Osteoblast (primary cell): ENCODE measurements around the gene DAP3. TPM values are rescaled to one million over a fixed set of nuclear protein-coding genes. Genes with fewer than 3 reads are reported as not detected.
"Not testable (repeated sequence)": the region's sequence is repeated elsewhere in the genome, so short reads cannot be mapped to it uniquely, and the experiment has no call there.

Source experiments
- DNase-seq: peaks from one replicate; pipeline ENCODE4 v3.0.0; 2011; ENCODE audit warnings: low spot score, mixed read lengths; ENCODE audit not compliant: insufficient read length; ENCODE audit errors: missing footprints
- H2AFZ ChIP-seq: 2 replicates; pipeline ENCODE4 v1.6.0; 2011; ENCODE audit warnings: mild to moderate bottlenecking, low read length
- H3K27ac ChIP-seq: 2 replicates; pipeline ENCODE4 v1.5.1; 2011; ENCODE audit warnings: mild to moderate bottlenecking, low read depth, low read length, moderate library complexity
- H3K27me3 ChIP-seq: 2 replicates; pipeline ENCODE4 v1.6.0; 2012; ENCODE audit warnings: mild to moderate bottlenecking, control low read depth, inconsistent platforms, low read length, moderate library complexity; ENCODE audit not compliant: insufficient read depth
- H3K36me3 ChIP-seq: 2 replicates; pipeline ENCODE4 v1.5.1; 2011; ENCODE audit warnings: mild to moderate bottlenecking, low read length, control low read depth, moderate library complexity; ENCODE audit not compliant: insufficient read depth
- H3K4me1 ChIP-seq: 2 replicates; pipeline ENCODE4 v1.5.1; 2011; ENCODE audit warnings: mild to moderate bottlenecking, low read length, control low read depth, moderate library complexity; ENCODE audit not compliant: insufficient read depth
- H3K4me2 ChIP-seq: 2 replicates; pipeline ENCODE4 v1.6.0; 2011; ENCODE audit warnings: mild to moderate bottlenecking, low read length; ENCODE audit not compliant: insufficient read depth
- H3K4me3 ChIP-seq: fragments of 200-600 bp; sonication (generic); 3 replicates; pipeline ENCODE4 v1.5.1; 2012; ENCODE audit warnings: mild to moderate bottlenecking, low read length, inconsistent platforms; ENCODE audit not compliant: insufficient read depth
- H3K79me2 ChIP-seq: 2 replicates; pipeline ENCODE4 v1.6.0; 2012; ENCODE audit warnings: mild to moderate bottlenecking, low read length, control low read depth, inconsistent platforms; ENCODE audit not compliant: insufficient read depth
- H3K9me3 ChIP-seq: 2 replicates; pipeline ENCODE4 v1.5.1; 2011; ENCODE audit warnings: low read depth, low read length, control low read depth
- H4K20me1 ChIP-seq: 2 replicates; pipeline ENCODE4 v1.6.0; 2012; ENCODE audit warnings: mild to moderate bottlenecking, low read length, control low read depth; ENCODE audit not compliant: insufficient read depth
- total RNA-seq: library from RNA; depleted of rRNA; stranded (reverse); fragments of >200 nt; gene quantifications from 2 replicates; pipeline ENCODE4 v1.2.3, GENCODE V29; 2012
- TF ChIP-seq, protein P1 (sequence below): IDR thresholded peaks from 2 replicates; pipeline ENCODE4 v1.5.1; 2011; ENCODE audit warnings: mild to moderate bottlenecking, low read depth, low read length, moderate library complexity; ENCODE audit errors: extremely low read depth

Gene DAP3
- total RNA-seq, 1 donor = 73.1 TPM

DNA sequence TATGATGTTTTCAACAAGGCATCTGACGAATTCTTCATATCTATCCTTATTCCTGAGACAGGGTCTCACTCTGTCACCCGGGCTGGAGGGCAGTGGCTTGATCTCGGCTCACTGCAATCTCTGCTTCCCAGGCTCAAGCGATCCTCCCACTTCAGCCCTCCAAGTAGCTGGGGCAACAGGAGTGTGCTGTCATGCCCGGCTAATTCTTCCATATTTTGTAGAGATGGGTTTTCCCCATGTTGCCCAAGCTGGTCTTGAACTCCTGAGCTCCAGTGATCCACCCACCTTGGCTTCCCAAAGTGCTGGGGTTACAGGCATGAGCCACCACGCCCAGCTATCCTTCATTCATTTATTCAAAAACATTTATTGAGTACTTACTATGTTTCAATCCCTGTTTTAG is 8.4 kb upstream of the DAP3 start:
- H3K36me3 ChIP-seq = peaks cover 37% of the 10 kb centered on the region
- H3K4me2 ChIP-seq = no peak overlapping the region
- no peaks in the 10 kb centered on the region for H3K27me3 ChIP-seq
- H3K79me2 ChIP-seq = peaks cover 95% of the 10 kb centered on the region
- H3K9me3 ChIP-seq = no peaks in the 10 kb centered on the region
- no peaks in the 10 kb centered on the region for H3K4me1 ChIP-seq
- DNase-seq = no peak
- no peak overlapping the region for H2AFZ ChIP-seq
- H3K4me3 ChIP-seq = no peak overlapping the region
- TF ChIP-seq, protein P1, sequence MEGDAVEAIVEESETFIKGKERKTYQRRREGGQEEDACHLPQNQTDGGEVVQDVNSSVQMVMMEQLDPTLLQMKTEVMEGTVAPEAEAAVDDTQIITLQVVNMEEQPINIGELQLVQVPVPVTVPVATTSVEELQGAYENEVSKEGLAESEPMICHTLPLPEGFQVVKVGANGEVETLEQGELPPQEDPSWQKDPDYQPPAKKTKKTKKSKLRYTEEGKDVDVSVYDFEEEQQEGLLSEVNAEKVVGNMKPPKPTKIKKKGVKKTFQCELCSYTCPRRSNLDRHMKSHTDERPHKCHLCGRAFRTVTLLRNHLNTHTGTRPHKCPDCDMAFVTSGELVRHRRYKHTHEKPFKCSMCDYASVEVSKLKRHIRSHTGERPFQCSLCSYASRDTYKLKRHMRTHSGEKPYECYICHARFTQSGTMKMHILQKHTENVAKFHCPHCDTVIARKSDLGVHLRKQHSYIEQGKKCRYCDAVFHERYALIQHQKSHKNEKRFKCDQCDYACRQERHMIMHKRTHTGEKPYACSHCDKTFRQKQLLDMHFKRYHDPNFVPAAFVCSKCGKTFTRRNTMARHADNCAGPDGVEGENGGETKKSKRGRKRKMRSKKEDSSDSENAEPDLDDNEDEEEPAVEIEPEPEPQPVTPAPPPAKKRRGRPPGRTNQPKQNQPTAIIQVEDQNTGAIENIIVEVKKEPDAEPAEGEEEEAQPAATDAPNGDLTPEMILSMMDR = no peak
- H3K27ac ChIP-seq = no peak overlapping the region
- H4K20me1 ChIP-seq = peaks cover 46% of the 10 kb centered on the region

GRCh38 chr1:155681776-155682175 is 7.1 kb upstream of the DAP3 start:
- Histone ChIP-seq H3K9me3 (no peaks in the 10 kb centered on the region), H4K20me1 (peaks cover 53% of the 10 kb centered on the region), H3K36me3 (peaks cover 30% of the 10 kb centered on the region), H3K79me2 (peaks cover 96% of the 10 kb centered on the region), H3K4me2 (no peak overlapping the region), H3K4me3 (no peak overlapping the region), H2AFZ (no peak overlapping the region), H3K27ac (no peak overlapping the region), H3K27me3 (no peaks in the 10 kb centered on the region), H3K4me1 (peaks cover 7% of the 10 kb centered on the region)
- DNase-seq = no peak
- TF ChIP-seq, protein P1 = no peak

- H3K4me1 ChIP-seq = peaks cover 16% of the 10 kb centered on the region
- peak overlapping the region; percentile 87 for H3K4me2 ChIP-seq
Observed at GRCh38 chr1:155687705-155688323, 1.1 kb upstream of the DAP3 start.

DNA sequence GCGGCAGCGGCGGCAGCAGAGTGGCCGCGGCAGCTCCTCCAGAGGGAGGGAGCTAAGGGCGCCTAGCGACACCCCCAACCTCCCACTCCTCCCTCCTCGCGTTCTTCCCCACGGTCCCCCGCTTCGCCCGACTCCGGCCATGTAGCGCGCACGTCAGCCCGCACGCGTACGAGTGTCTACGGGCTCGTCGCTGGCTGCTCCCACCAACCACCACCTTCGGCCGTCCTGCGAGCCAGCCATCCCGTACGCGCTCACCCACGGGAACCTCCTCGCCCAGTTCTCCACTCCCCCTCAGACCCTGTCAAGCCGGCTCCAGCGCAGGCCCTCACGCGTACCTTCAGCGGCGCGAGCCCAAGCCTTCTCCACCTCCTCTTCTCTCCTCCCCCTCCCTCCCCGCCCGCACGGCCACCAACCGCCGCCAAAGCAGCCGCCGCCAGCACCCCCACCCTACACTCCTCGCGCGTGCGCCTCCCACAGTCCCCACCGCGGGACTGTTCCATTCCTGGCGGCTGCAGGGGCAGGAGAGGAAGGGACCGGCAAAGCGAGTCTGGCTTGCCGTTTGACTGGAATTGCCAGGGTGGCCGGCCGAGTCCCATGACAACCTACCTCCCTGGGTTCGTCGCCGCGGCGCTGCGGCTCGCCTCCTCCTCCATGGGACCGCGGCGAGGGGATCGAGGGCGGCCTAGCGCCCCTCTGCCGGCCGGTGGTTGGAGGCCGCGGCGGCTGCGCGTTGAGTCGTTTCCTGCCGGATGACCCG is 389 bp upstream of the DAP3 start, which contains the start of gene YY1AP1:
Gene YY1AP1 (minus strand): TSS at position 451 of the 757 bp plus-strand sequence. CDS start 8,338 bp downstream, outside the sequence.
- TF ChIP-seq, protein P1 = no peak
- H3K27ac ChIP-seq = peak within 1 kb of the TSS; percentile 99
- no peaks in the 10 kb centered on the region for H3K27me3 ChIP-seq
- H3K4me2 ChIP-seq = peak within 1 kb of the TSS; percentile 87
- peaks cover 16% of the 10 kb centered on the region for H3K4me1 ChIP-seq
- peaks cover 92% of the 10 kb centered on the region for H3K79me2 ChIP-seq
- H4K20me1 ChIP-seq = peaks cover 32% of the 10 kb centered on the region
- peak within 1 kb of the TSS; percentile 98 for H3K4me3 ChIP-seq
- H3K9me3 ChIP-seq = no peaks in the 10 kb centered on the region
- peak within 1 kb of the TSS; percentile 97 for H2AFZ ChIP-seq
- peak; percentile 99 for DNase-seq
- peaks cover 22% of the 10 kb centered on the region for H3K36me3 ChIP-seq

More at GRCh38 chr1:155687705-155688323, 1.1 kb upstream of the DAP3 start:
- not testable (repeated sequence) for H3K27me3 ChIP-seq, H3K9me3 ChIP-seq, DNase-seq
- peaks cover 35% of the 10 kb centered on the region for H4K20me1 ChIP-seq
- H3K27ac ChIP-seq = peak overlapping the region; percentile 99
- peak overlapping the region; percentile 98 for H3K4me3 ChIP-seq
- peaks cover 18% of the 10 kb centered on the region for H3K36me3 ChIP-seq
- peaks cover 92% of the 10 kb centered on the region for H3K79me2 ChIP-seq
- peak overlapping the region; percentile 97 for H2AFZ ChIP-seq
